NK-92 (cell line): ENCODE measurements around the gene ADD2.

Source experiments
- DNase-seq: peaks from one replicate; lab custom pipeline; 2025; ENCODE audit not compliant: unreplicated experiment; lab: John Stamatoyannopoulos, UW

Gene ADD2

GRCh38 chr2:70607121-70607561, 160.9 kb downstream of the ADD2 start:
- DNase-seq, result no peak
